Neural cell (in vitro differentiated cells): Measurements from ENCODE around the gene PTPRQ. TPM values are rescaled to one million over a fixed set of nuclear protein-coding genes. Genes with fewer than 3 reads are reported as not detected.

Experiments
- H2AFZ ChIP-seq: fragments of 200-600, 300-800 bp; sonication (generic), shearing (Covaris generic); 2 replicates; pipeline ENCODE4 v1.6.0; 2014; ENCODE audit warnings: low read depth, mild to moderate bottlenecking, antibody characterized with exemption, low read length, moderate library complexity
- H3F3A ChIP-seq: fragments of 200-600 bp; shearing (Covaris generic); 2 replicates; pipeline ENCODE4 v1.6.1; 2016; ENCODE audit warnings: mild to moderate bottlenecking, moderate library complexity, mixed read lengths, antibody characterized with exemption, low read length; ENCODE audit not compliant: insufficient read depth, poor library complexity, severe bottlenecking
- H3K27ac ChIP-seq: fragments of 200-600, 300-800 bp; sonication (generic), shearing (Covaris generic); 2 replicates; pipeline ENCODE4 v1.5.1; 2014; ENCODE audit warnings: mild to moderate bottlenecking, low read length, moderate library complexity
- H3K27me3 ChIP-seq: fragments of 300-800, 200-600 bp; sonication (generic), shearing (Covaris generic); 2 replicates; pipeline ENCODE4 v1.6.0; 2014; ENCODE audit warnings: mild to moderate bottlenecking, low read depth, low read length, moderate library complexity; ENCODE audit not compliant: insufficient read depth
- H3K36me3 ChIP-seq: fragments of 300-800, 200-600 bp; sonication (generic), shearing (Covaris generic); 2 replicates; pipeline ENCODE4 v1.5.1; 2014; ENCODE audit warnings: mild to moderate bottlenecking, antibody characterized with exemption, low read length, moderate library complexity; ENCODE audit not compliant: insufficient read depth
- H3K4me2 ChIP-seq: fragments of 300-800, 200-600 bp; sonication (generic), shearing (Covaris generic); 2 replicates; pipeline ENCODE4 v1.6.0; 2014; ENCODE audit warnings: mild to moderate bottlenecking, low read length
- H3K4me3 ChIP-seq: fragments of 300-800, 200-600 bp; sonication (generic), shearing (Covaris generic); 2 replicates; pipeline ENCODE4 v1.5.1; 2014; ENCODE audit warnings: mild to moderate bottlenecking, low read length, moderate library complexity
- H3K79me2 ChIP-seq: fragments of 200-600 bp; shearing (Covaris generic); replicated peaks from 2 replicates; pipeline ENCODE4 v1.6.0; 2014; ENCODE audit warnings: mild to moderate bottlenecking, low read length, moderate library complexity; ENCODE audit not compliant: insufficient read depth
- H3K9ac ChIP-seq: fragments of 300-800, 200-600 bp; sonication (generic), shearing (Covaris generic); 2 replicates; pipeline ENCODE4 v1.6.1; 2016; ENCODE audit warnings: mild to moderate bottlenecking, low read length, mixed read lengths
- H3K9me2 ChIP-seq: fragments of 200-600 bp; shearing (Covaris generic); 2 replicates; pipeline ENCODE4 v1.6.1; 2016; ENCODE audit warnings: mild to moderate bottlenecking, low read length, mixed read lengths; ENCODE audit not compliant: insufficient read depth
- H3K9me3 ChIP-seq: fragments of 200-600, 300-800 bp; sonication (generic), shearing (Covaris generic); 2 replicates; pipeline ENCODE4 v1.6.1; 2016; ENCODE audit warnings: mild to moderate bottlenecking, mixed run types, low read length, moderate library complexity, mixed read lengths
- H4K20me1 ChIP-seq: fragments of 200-600 bp; shearing (Covaris generic); 2 replicates; pipeline ENCODE4 v1.6.1; 2016; ENCODE audit warnings: mild to moderate bottlenecking, mixed run types; ENCODE audit not compliant: insufficient read depth
- EZH2 ChIP-seq: fragments of 200-600, 300-800 bp; shearing (Covaris generic), sonication (generic); IDR thresholded peaks from 2 replicates; pipeline ENCODE4 v1.6.1; 2014; ENCODE audit warnings: antibody characterized with exemption, low read length, borderline replicate concordance, mild to moderate bottlenecking; ENCODE audit not compliant: insufficient read depth, poor library complexity, severe bottlenecking
- MXI1 ChIP-seq: fragments of 450-650 bp; conservative IDR thresholded peaks from 2 replicates; pipeline ENCODE4 v1.6.1; 2014; ENCODE audit warnings: antibody characterized with exemption, mild to moderate bottlenecking; ENCODE audit not compliant: poor library complexity, severe bottlenecking
- RAD21 ChIP-seq: fragments of 450-650 bp; conservative IDR thresholded peaks from 2 replicates; pipeline ENCODE4 v1.6.1; 2014; ENCODE audit warnings: antibody characterized with exemption, mild to moderate bottlenecking, moderate library complexity
- REST ChIP-seq: IDR thresholded peaks from 2 replicates; pipeline ENCODE4 v1.6.1; 2012; ENCODE audit warnings: borderline replicate concordance
- SMC3 ChIP-seq: fragments of 450-650 bp; conservative IDR thresholded peaks from 2 replicates; pipeline ENCODE4 v1.6.1; 2014; ENCODE audit warnings: antibody characterized with exemption, mild to moderate bottlenecking, moderate library complexity; ENCODE audit not compliant: poor library complexity
- polyA plus RNA-seq: library from polyadenylated mRNA; depleted of rRNA; stranded (reverse); fragments of >200 nt; gene quantifications from 2 replicates; pipeline ENCODE4 v1.2.3, GENCODE V29; 2014
- TF ChIP-seq, protein P1 (sequence below): fragments of 450-650 bp; IDR thresholded peaks from 2 replicates; pipeline ENCODE4 v1.5.1; 2014; ENCODE audit warnings: antibody characterized with exemption, mild to moderate bottlenecking, moderate library complexity; ENCODE audit not compliant: poor library complexity, severe bottlenecking

The PTPRQ gene
- polyA plus RNA-seq, 1 donor from 2014 or later = not detected

DNA sequence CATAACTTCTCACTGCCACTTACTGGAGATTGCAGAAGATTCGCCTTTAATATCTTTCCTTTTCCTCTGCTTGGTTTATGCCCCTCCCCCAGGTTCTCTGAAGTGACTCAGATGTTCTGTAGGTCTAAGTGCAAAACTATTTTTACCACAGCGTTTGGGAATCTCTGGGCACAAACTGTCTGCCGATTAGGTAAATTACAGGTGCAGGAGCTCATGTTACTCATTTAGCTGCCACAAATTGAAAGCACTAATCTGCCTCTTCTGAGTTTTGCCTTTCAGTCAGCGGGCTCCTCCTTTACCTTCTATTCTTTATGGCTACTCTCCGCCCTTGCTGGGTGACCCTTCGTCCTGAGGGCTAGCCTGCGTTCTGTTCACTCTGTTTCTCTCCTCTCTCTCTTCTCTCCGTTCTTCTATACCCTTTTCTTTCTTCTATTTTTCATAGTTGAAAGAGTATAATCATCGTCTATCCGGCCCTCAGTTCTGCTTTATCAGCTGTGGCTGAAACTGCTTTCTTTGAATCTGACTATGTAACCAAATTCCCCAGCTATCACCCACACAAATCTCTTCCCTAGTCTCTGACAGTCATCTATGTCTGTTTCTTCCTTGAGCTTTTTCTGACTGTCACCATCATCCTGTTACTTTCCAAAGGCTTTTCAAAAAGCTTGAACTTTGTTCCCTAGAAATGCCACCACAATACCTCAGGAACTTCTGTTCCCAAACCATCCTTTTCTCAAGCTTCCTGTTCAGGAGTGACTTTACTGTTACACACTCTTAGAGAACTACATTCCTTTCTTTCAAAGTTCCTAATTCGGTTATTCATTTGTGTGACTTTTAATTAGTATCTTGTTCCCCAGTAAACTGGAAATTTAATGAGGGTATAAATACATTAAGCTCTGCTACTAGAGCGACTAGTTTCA is 259.1 kb downstream of the PTPRQ start:
- Histone ChIP-seq H3K9me3 (no peaks in the 10 kb centered on the region), H3K79me2 (no peaks in the 10 kb centered on the region), H3K27me3 (peaks cover 15% of the 10 kb centered on the region), H4K20me1 (no peaks in the 10 kb centered on the region), H3K4me2 (no peak overlapping the region), H3K27ac (no peak overlapping the region), H3K9ac (no peak overlapping the region), H3F3A (no peaks in the 10 kb centered on the region), H3K9me2 (no peaks in the 10 kb centered on the region), H3K4me3 (no peak overlapping the region), H3K36me3 (no peaks in the 10 kb centered on the region), H2AFZ (no peak overlapping the region)
- no peak for TF ChIP-seq EZH2
- TF ChIP-seq, protein P1, sequence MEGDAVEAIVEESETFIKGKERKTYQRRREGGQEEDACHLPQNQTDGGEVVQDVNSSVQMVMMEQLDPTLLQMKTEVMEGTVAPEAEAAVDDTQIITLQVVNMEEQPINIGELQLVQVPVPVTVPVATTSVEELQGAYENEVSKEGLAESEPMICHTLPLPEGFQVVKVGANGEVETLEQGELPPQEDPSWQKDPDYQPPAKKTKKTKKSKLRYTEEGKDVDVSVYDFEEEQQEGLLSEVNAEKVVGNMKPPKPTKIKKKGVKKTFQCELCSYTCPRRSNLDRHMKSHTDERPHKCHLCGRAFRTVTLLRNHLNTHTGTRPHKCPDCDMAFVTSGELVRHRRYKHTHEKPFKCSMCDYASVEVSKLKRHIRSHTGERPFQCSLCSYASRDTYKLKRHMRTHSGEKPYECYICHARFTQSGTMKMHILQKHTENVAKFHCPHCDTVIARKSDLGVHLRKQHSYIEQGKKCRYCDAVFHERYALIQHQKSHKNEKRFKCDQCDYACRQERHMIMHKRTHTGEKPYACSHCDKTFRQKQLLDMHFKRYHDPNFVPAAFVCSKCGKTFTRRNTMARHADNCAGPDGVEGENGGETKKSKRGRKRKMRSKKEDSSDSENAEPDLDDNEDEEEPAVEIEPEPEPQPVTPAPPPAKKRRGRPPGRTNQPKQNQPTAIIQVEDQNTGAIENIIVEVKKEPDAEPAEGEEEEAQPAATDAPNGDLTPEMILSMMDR = no peak

GRCh38 chr12:80704420-80704819 is 260.4 kb downstream of the PTPRQ start:
- Histone ChIP-seq H3K27ac (no peak overlapping the region), H4K20me1 (no peaks in the 10 kb centered on the region), H3K4me2 (no peak overlapping the region), H3K9ac (no peak overlapping the region), H3K4me3 (no peak overlapping the region), H3K36me3 (no peaks in the 10 kb centered on the region), H3K9me3 (no peaks in the 10 kb centered on the region), H3K27me3 (peaks cover 28% of the 10 kb centered on the region), H3K9me2 (no peaks in the 10 kb centered on the region), H3K79me2 (no peaks in the 10 kb centered on the region), H2AFZ (no peak overlapping the region), H3F3A (no peaks in the 10 kb centered on the region)
- no peak for TF ChIP-seq SMC3
- TF ChIP-seq EZH2 = no peak
- TF ChIP-seq, protein P1 = no peak
- no peak for TF ChIP-seq RAD21
- TF ChIP-seq MXI1 = no peak
- TF ChIP-seq REST = no peak
